ENCODE results near the gene DIPK1A. TPM values are rescaled to one million over a fixed set of nuclear protein-coding genes. Genes with fewer than 3 reads are reported as not detected.

DIPK1A gene
- total RNA-seq, 1 experiment from 2014 or later: 3.8 TPM

DNA sequence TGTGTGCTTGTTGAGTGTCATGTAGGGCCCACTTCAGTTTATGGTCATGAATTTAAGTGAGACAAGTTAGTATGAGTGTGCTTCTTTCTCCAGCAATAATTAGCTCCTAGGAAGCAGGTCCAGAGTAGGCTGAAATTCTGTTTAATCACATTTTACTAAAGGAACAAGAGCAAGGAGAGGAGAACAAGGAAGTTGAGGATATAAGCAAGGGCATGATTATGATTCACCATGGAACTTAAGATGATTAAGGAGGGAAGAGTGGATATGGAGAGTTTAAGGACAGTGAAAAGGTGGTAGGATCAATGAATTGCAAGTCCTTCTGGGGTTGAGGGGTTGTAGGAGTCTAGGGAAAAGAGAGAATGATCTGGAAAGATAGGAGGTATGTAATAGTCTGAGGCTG lies 3.1 kb upstream of the DIPK1A start:
- H4K91ac ChIP-seq (ENCODE audit: insufficient read length, low read depth, low read length): no peak overlapping the region
- H3K56ac ChIP-seq (ENCODE audit: insufficient read length, low read depth, low read length): no peak overlapping the region
- no peak overlapping the region for H3K23ac ChIP-seq (ENCODE audit: insufficient read length, low read depth, low read length)
- H3K4me1 ChIP-seq (ENCODE audit: insufficient read depth, low read length): peaks cover 2% of the 10 kb centered on the region; the same call in 1 of the 2 replicates
- peaks cover 11 to 14% of the 10 kb centered on the region in 2 experiments for H3K4me1 Mint-ChIP-seq
- H3K27me3 ChIP-seq (ENCODE audit: insufficient read depth, low read length): no peaks in the 10 kb centered on the region
- no peak overlapping the region for H3T11ph ChIP-seq (ENCODE audit: low read length)
- no peak overlapping the region for H3K4ac ChIP-seq (ENCODE audit: low read depth, low read length)
- no peak overlapping the region for H3K14ac ChIP-seq (ENCODE audit: insufficient read depth, low read length)
- DNase-seq: no peak
- no peaks in the 10 kb centered on the region for H4K20me1 ChIP-seq (ENCODE audit: control insufficient read depth, insufficient read depth, insufficient read length)
- no peak overlapping the region for H3K18ac ChIP-seq (ENCODE audit: insufficient read length, low read depth, low read length)
- H3K79me1 ChIP-seq (ENCODE audit: insufficient read depth, low read depth, low read length, poor library complexity, severe bottlenecking): no peaks in the 10 kb centered on the region
- H2BK5ac ChIP-seq (ENCODE audit: insufficient read length, low read length): no peak overlapping the region
- H3K36me3 Mint-ChIP-seq (ENCODE audit: insufficient read depth in 1 of 3, low read depth in 3 of 3): no peaks in the 10 kb centered on the region; a peak in 1 of 7 replicates
- H3K4me3 Mint-ChIP-seq: no peak overlapping the region
- TF ChIP-seq, protein P1, sequence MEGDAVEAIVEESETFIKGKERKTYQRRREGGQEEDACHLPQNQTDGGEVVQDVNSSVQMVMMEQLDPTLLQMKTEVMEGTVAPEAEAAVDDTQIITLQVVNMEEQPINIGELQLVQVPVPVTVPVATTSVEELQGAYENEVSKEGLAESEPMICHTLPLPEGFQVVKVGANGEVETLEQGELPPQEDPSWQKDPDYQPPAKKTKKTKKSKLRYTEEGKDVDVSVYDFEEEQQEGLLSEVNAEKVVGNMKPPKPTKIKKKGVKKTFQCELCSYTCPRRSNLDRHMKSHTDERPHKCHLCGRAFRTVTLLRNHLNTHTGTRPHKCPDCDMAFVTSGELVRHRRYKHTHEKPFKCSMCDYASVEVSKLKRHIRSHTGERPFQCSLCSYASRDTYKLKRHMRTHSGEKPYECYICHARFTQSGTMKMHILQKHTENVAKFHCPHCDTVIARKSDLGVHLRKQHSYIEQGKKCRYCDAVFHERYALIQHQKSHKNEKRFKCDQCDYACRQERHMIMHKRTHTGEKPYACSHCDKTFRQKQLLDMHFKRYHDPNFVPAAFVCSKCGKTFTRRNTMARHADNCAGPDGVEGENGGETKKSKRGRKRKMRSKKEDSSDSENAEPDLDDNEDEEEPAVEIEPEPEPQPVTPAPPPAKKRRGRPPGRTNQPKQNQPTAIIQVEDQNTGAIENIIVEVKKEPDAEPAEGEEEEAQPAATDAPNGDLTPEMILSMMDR (conservative IDR thresholded peaks at IDR 0.05): no peak
- no peak overlapping the region for H3K27ac Mint-ChIP-seq
- no peak overlapping the region for H4K5ac ChIP-seq (ENCODE audit: insufficient read length, low read depth, low read length)
- no peak overlapping the region for H2BK12ac ChIP-seq (ENCODE audit: insufficient read length, low read depth, low read length)
- no peak overlapping the region for H2BK15ac ChIP-seq (ENCODE audit: low read depth, low read length)
- no peak overlapping the region for H2BK120ac ChIP-seq (ENCODE audit: low read depth, low read length, poor library complexity, severe bottlenecking)
- peaks cover 9% of the 10 kb centered on the region for H3K27me3 Mint-ChIP-seq (ENCODE audit: low read depth)
- H3K79me2 ChIP-seq (ENCODE audit: insufficient read depth, low read length): no peaks in the 10 kb centered on the region
- no peaks in the 10 kb centered on the region for H3K9me3 Mint-ChIP-seq
- no peak overlapping the region for H2AK5ac ChIP-seq (ENCODE audit: insufficient read length, low read length)
- H3K4me2 ChIP-seq (ENCODE audit: insufficient read depth, insufficient read length, low read length): no peak overlapping the region
- H3K23me2 ChIP-seq (ENCODE audit: insufficient read length, low read depth, low read length, poor library complexity, severe bottlenecking): peaks cover 15% of the 10 kb centered on the region
- no peak overlapping the region for H2AFZ ChIP-seq (ENCODE audit: low read length)
- no peak overlapping the region for H2BK20ac ChIP-seq (ENCODE audit: low read depth, low read length, poor library complexity, severe bottlenecking)
- H3K27ac ChIP-seq (ENCODE audit: insufficient read length, low read depth, low read length): no peak overlapping the region
- H3K9me3 ChIP-seq (ENCODE audit: control insufficient read depth, low read depth, low read length): no peaks in the 10 kb centered on the region
- no peak overlapping the region for H4K8ac ChIP-seq (replicated peaks; ENCODE audit: insufficient read length, low read depth, low read length)
- no peak overlapping the region for H3K9ac ChIP-seq (ENCODE audit: extremely low read depth, insufficient read length, low read length)

Measured in H9 (cell line).